Activated CD8-positive, alpha-beta memory T cell treated with anti-CD3 and anti-CD28 coated beads, Interleukin-2, amount 10 ng/mL, durations not matched to agents 7 days and 5 days (primary cell): ENCODE measurements around the gene GRIK4. TPM values are rescaled to one million over a fixed set of nuclear protein-coding genes. Genes with fewer than 3 reads are reported as not detected.

Experiments used
- ATAC-seq: fragments of 150-1000 bp; cut with Tn5 transposase; one replicate; pipeline ENCODE4 v1.10.0; 2021; ENCODE audit warnings: moderate library complexity
- CTCF ChIA-PET: fragments of 350-600 bp; sonication (Branson Sonifier 250); formaldehyde crosslinking; loops from one replicate; lab custom pipeline; 2021; ENCODE audit warnings: antibody characterized with exemption; lab: Charles Lee
- DNase-seq: peaks from one replicate; pipeline ENCODE4 v3.0.0-alpha.2; 2020
- H3K27ac Mint-ChIP-seq: one replicate; pipeline ENCODE4 v1.8.0; 2021; ENCODE audit warnings: mild to moderate bottlenecking, mixed read lengths
- H3K27me3 Mint-ChIP-seq: one replicate; pipeline ENCODE4 v1.8.0; 2021; ENCODE audit warnings: mixed read lengths
- H3K36me3 Mint-ChIP-seq: one replicate; pipeline ENCODE4 v1.8.0; 2021; ENCODE audit warnings: mild to moderate bottlenecking, mixed read lengths
- H3K4me1 Mint-ChIP-seq: one replicate; pipeline ENCODE4 v1.8.0; 2021; ENCODE audit warnings: mixed read lengths
- H3K4me3 Mint-ChIP-seq: one replicate; pipeline ENCODE4 v1.8.0; 2021; ENCODE audit warnings: mild to moderate bottlenecking, moderate library complexity, mixed read lengths
- H3K9me3 Mint-ChIP-seq: one replicate; pipeline ENCODE4 v1.8.0; 2022; ENCODE audit warnings: low read depth, mixed read lengths
- total RNA-seq, 2 experiments: library from RNA; stranded (reverse); gene quantifications; one replicate each; pipeline ENCODE4 v1.2.3, GENCODE V29; 2021

The GRIK4 gene
- total RNA-seq, 2 experiments from 2014 or later = 0.21 TPM; not detected in 1

- H3K36me3 Mint-ChIP-seq = peaks cover 7% of the 10 kb centered on the region
- ATAC-seq = peak; percentile 70
- no peaks in the 10 kb centered on the region for H3K9me3 Mint-ChIP-seq
- no peaks in the 10 kb centered on the region for H3K27me3 Mint-ChIP-seq
- peak; percentile 48 for DNase-seq
- H3K4me3 Mint-ChIP-seq = no peak overlapping the region
- CTCF ChIA-PET = no interaction called here
- H3K27ac Mint-ChIP-seq = no peak overlapping the region
- peaks cover 22% of the 10 kb centered on the region for H3K4me1 Mint-ChIP-seq
Measured at GRCh38 chr11:121035780-121036179, 524.2 kb downstream of the GRIK4 start.

GRCh38 chr11:121037016-121037415, 525.5 kb downstream of the GRIK4 start:
- no peak for ATAC-seq
- no peak overlapping the region for H3K27ac Mint-ChIP-seq
- H3K4me1 Mint-ChIP-seq = peaks cover 24% of the 10 kb centered on the region
- no peak overlapping the region for H3K4me3 Mint-ChIP-seq
- CTCF ChIA-PET = interaction anchor here (2.3 kb wide), 1 partner anchor 12 kb away, joined by 7 read pairs; the partner anchor contains the start of gene TBCEL
- peaks cover 7% of the 10 kb centered on the region for H3K36me3 Mint-ChIP-seq
- no peak for DNase-seq
- no peaks in the 10 kb centered on the region for H3K9me3 Mint-ChIP-seq
- H3K27me3 Mint-ChIP-seq = no peaks in the 10 kb centered on the region

Other genes with a start within 250 kb of the GRIK4 start
- 1 to 10 TPM; 1.4 to 4.0 TPM for gene TLCD5, start 186.4 kb upstream of the GRIK4 start, total RNA-seq
- 10 to 100 TPM; 44.6 to 61.1 TPM for gene ARHGEF12, start 175.3 kb upstream of the GRIK4 start, total RNA-seq